Measurements from ENCODE around the gene GLTPD2.

The GLTPD2 gene

GRCh38 chr17:4788807-4789700 lies at the start of gene GLTPD2:
GLTPD2 (plus strand) TSS chr17:4788964; CDS start chr17:4789012, 48 bp downstream.
- no peak within 1 kb of the TSS for H3K27ac Mint-ChIP-seq
- DNase-seq (no peak), ATAC-seq (no peak)
- H3K36me3 Mint-ChIP-seq (ENCODE audit: low read depth) = peaks cover 2% of the 10 kb centered on the region
- H3K9me3 Mint-ChIP-seq = no peaks in the 10 kb centered on the region
- H3K4me1 Mint-ChIP-seq = peaks cover 27% of the 10 kb centered on the region
- peaks cover 51% of the 10 kb centered on the region for H3K27me3 Mint-ChIP-seq
- H3K4me3 Mint-ChIP-seq = peak within 1 kb of the TSS; percentile 78

- Mint-ChIP-seq H3K36me3 (ENCODE audit: low read depth) (no peaks in the 10 kb centered on the region), H3K27me3 (peaks cover 18% of the 10 kb centered on the region), H3K4me1 (peaks cover 28% of the 10 kb centered on the region), H3K4me3 (peak within 1 kb of the TSS; percentile 77), H3K27ac (peak within 1 kb of the TSS; percentile 71), H3K9me3 (no peaks in the 10 kb centered on the region)
- ATAC-seq (peak; percentile 61), DNase-seq (peak; percentile 56)
Measured at GRCh38 chr17:4739122-4740024, 49.4 kb upstream of the GLTPD2 start, which contains the start of the genes CXCL16 and ZMYND15. CXCL16 (minus strand) TSS chr17:4739928; CDS start chr17:4739339, 589 bp downstream. ZMYND15 (plus strand) TSS chr17:4739833; CDS start chr17:4740549, 716 bp downstream.

- Mint-ChIP-seq H3K27ac (peak overlapping the region; percentile 43), H3K36me3 (ENCODE audit: low read depth) (no peaks in the 10 kb centered on the region), H3K27me3 (peaks cover 21% of the 10 kb centered on the region), H3K4me3 (peak overlapping the region; percentile 77), H3K9me3 (no peaks in the 10 kb centered on the region), H3K4me1 (peaks cover 27% of the 10 kb centered on the region)
- ATAC-seq = no peak
- no peak for DNase-seq
Measured at GRCh38 chr17:4740025-4740351, 48.8 kb upstream of the GLTPD2 start.

- Mint-ChIP-seq H3K27me3 (peaks cover 23% of the 10 kb centered on the region), H3K4me1 (peaks cover 24% of the 10 kb centered on the region), H3K9me3 (no peaks in the 10 kb centered on the region), H3K36me3 (ENCODE audit: low read depth) (no peaks in the 10 kb centered on the region), H3K27ac (no peak overlapping the region), H3K4me3 (peak overlapping the region; percentile 77)
- ATAC-seq (no peak), DNase-seq (no peak)
Measured at GRCh38 chr17:4740584-4740983, 48.2 kb upstream of the GLTPD2 start.

GRCh38 chr17:4741544-4741943 lies 47.2 kb upstream of the GLTPD2 start:
- no peaks in the 10 kb centered on the region for H3K9me3 Mint-ChIP-seq
- H3K36me3 Mint-ChIP-seq (ENCODE audit: low read depth) = no peaks in the 10 kb centered on the region
- ATAC-seq (no peak), DNase-seq (no peak)
- peaks cover 23% of the 10 kb centered on the region for H3K27me3 Mint-ChIP-seq
- H3K27ac Mint-ChIP-seq = no peak overlapping the region
- H3K4me3 Mint-ChIP-seq = no peak overlapping the region
- H3K4me1 Mint-ChIP-seq = peaks cover 17% of the 10 kb centered on the region

GRCh38 chr17:4742133-4742532 lies 46.6 kb upstream of the GLTPD2 start:
- Mint-ChIP-seq H3K27me3 (peaks cover 23% of the 10 kb centered on the region), H3K36me3 (ENCODE audit: low read depth) (no peaks in the 10 kb centered on the region), H3K9me3 (no peaks in the 10 kb centered on the region), H3K4me1 (peaks cover 18% of the 10 kb centered on the region), H3K4me3 (no peak overlapping the region), H3K27ac (no peak overlapping the region)
- ATAC-seq (no peak), DNase-seq (no peak)

GRCh38 chr17:4742629-4743028 lies 46.1 kb upstream of the GLTPD2 start:
- ATAC-seq = no peak
- H3K4me1 Mint-ChIP-seq = peaks cover 19% of the 10 kb centered on the region
- no peak for DNase-seq
- no peak overlapping the region for H3K27ac Mint-ChIP-seq
- H3K36me3 Mint-ChIP-seq (ENCODE audit: low read depth) = no peaks in the 10 kb centered on the region
- H3K27me3 Mint-ChIP-seq = peaks cover 23% of the 10 kb centered on the region
- H3K9me3 Mint-ChIP-seq = no peaks in the 10 kb centered on the region
- H3K4me3 Mint-ChIP-seq = no peak overlapping the region

- no peak overlapping the region for H3K4me3 Mint-ChIP-seq
Measured at GRCh38 chr17:4743216-4743615, 45.5 kb upstream of the GLTPD2 start.

GRCh38 chr17:4743898-4744297 lies 44.9 kb upstream of the GLTPD2 start:
- Mint-ChIP-seq H3K4me3 (no peak overlapping the region), H3K4me1 (peaks cover 17% of the 10 kb centered on the region), H3K27ac (no peak overlapping the region), H3K27me3 (peaks cover 21% of the 10 kb centered on the region), H3K36me3 (ENCODE audit: low read depth) (no peaks in the 10 kb centered on the region), H3K9me3 (no peaks in the 10 kb centered on the region)
- DNase-seq = no peak
- ATAC-seq = no peak

More at GRCh38 chr17:4743216-4743615, 45.5 kb upstream of the GLTPD2 start:
- Mint-ChIP-seq H3K4me1 (peaks cover 21% of the 10 kb centered on the region), H3K9me3 (no peaks in the 10 kb centered on the region), H3K27me3 (peaks cover 22% of the 10 kb centered on the region), H3K27ac (no peak overlapping the region), H3K36me3 (ENCODE audit: low read depth) (no peaks in the 10 kb centered on the region)
- no peak for DNase-seq
- no peak for ATAC-seq

GRCh38 chr17:4744999-4745969 lies 43.5 kb upstream of the GLTPD2 start:
- no peaks in the 10 kb centered on the region for H3K9me3 Mint-ChIP-seq
- H3K27me3 Mint-ChIP-seq = peaks cover 22% of the 10 kb centered on the region
- H3K36me3 Mint-ChIP-seq (ENCODE audit: low read depth) = no peaks in the 10 kb centered on the region
- ATAC-seq (no peak), DNase-seq (no peak)
- H3K4me1 Mint-ChIP-seq = peaks cover 11% of the 10 kb centered on the region
- H3K27ac Mint-ChIP-seq = no peak overlapping the region
- no peak overlapping the region for H3K4me3 Mint-ChIP-seq

- no peaks in the 10 kb centered on the region for H3K9me3 Mint-ChIP-seq
- no peak for DNase-seq
- peaks cover 20% of the 10 kb centered on the region for H3K27me3 Mint-ChIP-seq
- H3K27ac Mint-ChIP-seq = no peak overlapping the region
- no peaks in the 10 kb centered on the region for H3K36me3 Mint-ChIP-seq (ENCODE audit: low read depth)
- ATAC-seq = peak; percentile 67
- H3K4me3 Mint-ChIP-seq = peak overlapping the region; percentile 22
- H3K4me1 Mint-ChIP-seq = peaks cover 9% of the 10 kb centered on the region
Measured at GRCh38 chr17:4747847-4748246, 40.9 kb upstream of the GLTPD2 start.

GRCh38 chr17:4748686-4749085 lies 40.1 kb upstream of the GLTPD2 start:
- no peak overlapping the region for H3K4me3 Mint-ChIP-seq
- ATAC-seq (no peak), DNase-seq (no peak)
- H3K4me1 Mint-ChIP-seq = peaks cover 9% of the 10 kb centered on the region
- H3K27ac Mint-ChIP-seq = no peak overlapping the region
- H3K36me3 Mint-ChIP-seq (ENCODE audit: low read depth) = no peaks in the 10 kb centered on the region
- no peaks in the 10 kb centered on the region for H3K9me3 Mint-ChIP-seq
- peaks cover 24% of the 10 kb centered on the region for H3K27me3 Mint-ChIP-seq

- H3K27me3 Mint-ChIP-seq = peaks cover 26% of the 10 kb centered on the region
- peaks cover 9% of the 10 kb centered on the region for H3K4me1 Mint-ChIP-seq
- H3K27ac Mint-ChIP-seq = no peak overlapping the region
- no peaks in the 10 kb centered on the region for H3K9me3 Mint-ChIP-seq
- no peak overlapping the region for H3K4me3 Mint-ChIP-seq
- no peak for DNase-seq
- no peaks in the 10 kb centered on the region for H3K36me3 Mint-ChIP-seq (ENCODE audit: low read depth)
- no peak for ATAC-seq
Measured at GRCh38 chr17:4750606-4751005, 38.2 kb upstream of the GLTPD2 start.

GRCh38 chr17:4751932-4752331 lies 36.8 kb upstream of the GLTPD2 start:
- H3K27ac Mint-ChIP-seq = no peak overlapping the region
- no peaks in the 10 kb centered on the region for H3K9me3 Mint-ChIP-seq
- no peaks in the 10 kb centered on the region for H3K36me3 Mint-ChIP-seq (ENCODE audit: low read depth)
- peaks cover 26% of the 10 kb centered on the region for H3K27me3 Mint-ChIP-seq
- DNase-seq (no peak), ATAC-seq (no peak)
- no peak overlapping the region for H3K4me3 Mint-ChIP-seq
- H3K4me1 Mint-ChIP-seq = peaks cover 8% of the 10 kb centered on the region

Measured in activated naive CD8-positive, alpha-beta T cell treated with anti-CD3 and anti-CD28 coated beads, Interleukin-2, amount 50 U/mL, for 24 hours (primary cell).